ENCODE measurements around the gene H1-8.

H1-8 gene

DNA sequence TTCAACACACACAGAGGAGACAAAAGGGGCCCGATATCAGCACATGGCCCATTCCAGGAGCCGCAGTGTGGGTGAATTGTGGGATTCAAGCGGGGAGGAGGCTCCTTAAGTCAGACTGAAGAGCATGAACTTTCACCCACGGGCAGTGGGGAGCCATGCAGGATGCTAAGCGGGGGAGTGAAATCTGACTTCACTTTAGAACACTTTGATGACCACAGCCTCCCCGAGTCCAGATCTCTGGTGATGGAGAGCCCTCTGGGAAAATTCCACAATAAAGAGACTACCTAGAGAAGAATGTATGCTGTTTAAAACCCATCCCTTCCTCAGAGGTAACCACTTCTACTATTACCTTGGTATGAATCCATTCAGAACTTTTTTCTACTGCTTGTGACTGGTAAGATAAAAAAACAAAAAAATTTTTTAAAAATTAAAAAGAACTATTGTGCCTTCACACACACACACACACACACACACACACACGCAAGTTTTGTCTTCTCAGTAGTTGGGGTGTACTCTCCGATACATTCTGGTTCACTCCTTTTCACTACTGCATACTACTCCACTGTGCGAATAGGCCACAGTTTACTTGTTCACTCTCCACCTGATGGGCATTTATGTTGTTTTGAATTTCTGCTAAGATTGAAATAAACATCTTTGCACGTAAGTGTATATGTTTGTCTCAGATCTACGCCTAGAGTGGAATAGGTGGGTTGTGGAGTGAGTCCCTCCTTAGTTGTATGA is 2.0 kb upstream of the H1-8 start:
- TF ChIP-seq TAF1 (IDR thresholded peaks at IDR 0.05; ENCODE audit: low read depth) (no peak), EP300 (IDR thresholded peaks at IDR 0.05; ENCODE audit: borderline replicate concordance) (no peak), YY1 (IDR thresholded peaks at IDR 0.05; ENCODE audit: low read depth) (no peak), RAD21 (IDR thresholded peaks at IDR 0.05; ENCODE audit: low read depth) (no peak), ZBTB7A (IDR thresholded peaks at IDR 0.05; ENCODE audit: low read depth) (no peak), CEBPB (IDR thresholded peaks at IDR 0.05) (no peak), NFIC (IDR thresholded peaks at IDR 0.05) (no peak), EGR1 (IDR thresholded peaks at IDR 0.05) (no peak), TEAD4 (IDR thresholded peaks at IDR 0.05) (no peak), FOXM1 (IDR thresholded peaks at IDR 0.05; ENCODE audit: borderline replicate concordance, low read depth) (no peak), CREB1 (IDR thresholded peaks at IDR 0.05; ENCODE audit: low read depth) (no peak), TCF12 (IDR thresholded peaks at IDR 0.05; ENCODE audit: low read depth) (no peak)
- TF ChIP-seq, protein P1, sequence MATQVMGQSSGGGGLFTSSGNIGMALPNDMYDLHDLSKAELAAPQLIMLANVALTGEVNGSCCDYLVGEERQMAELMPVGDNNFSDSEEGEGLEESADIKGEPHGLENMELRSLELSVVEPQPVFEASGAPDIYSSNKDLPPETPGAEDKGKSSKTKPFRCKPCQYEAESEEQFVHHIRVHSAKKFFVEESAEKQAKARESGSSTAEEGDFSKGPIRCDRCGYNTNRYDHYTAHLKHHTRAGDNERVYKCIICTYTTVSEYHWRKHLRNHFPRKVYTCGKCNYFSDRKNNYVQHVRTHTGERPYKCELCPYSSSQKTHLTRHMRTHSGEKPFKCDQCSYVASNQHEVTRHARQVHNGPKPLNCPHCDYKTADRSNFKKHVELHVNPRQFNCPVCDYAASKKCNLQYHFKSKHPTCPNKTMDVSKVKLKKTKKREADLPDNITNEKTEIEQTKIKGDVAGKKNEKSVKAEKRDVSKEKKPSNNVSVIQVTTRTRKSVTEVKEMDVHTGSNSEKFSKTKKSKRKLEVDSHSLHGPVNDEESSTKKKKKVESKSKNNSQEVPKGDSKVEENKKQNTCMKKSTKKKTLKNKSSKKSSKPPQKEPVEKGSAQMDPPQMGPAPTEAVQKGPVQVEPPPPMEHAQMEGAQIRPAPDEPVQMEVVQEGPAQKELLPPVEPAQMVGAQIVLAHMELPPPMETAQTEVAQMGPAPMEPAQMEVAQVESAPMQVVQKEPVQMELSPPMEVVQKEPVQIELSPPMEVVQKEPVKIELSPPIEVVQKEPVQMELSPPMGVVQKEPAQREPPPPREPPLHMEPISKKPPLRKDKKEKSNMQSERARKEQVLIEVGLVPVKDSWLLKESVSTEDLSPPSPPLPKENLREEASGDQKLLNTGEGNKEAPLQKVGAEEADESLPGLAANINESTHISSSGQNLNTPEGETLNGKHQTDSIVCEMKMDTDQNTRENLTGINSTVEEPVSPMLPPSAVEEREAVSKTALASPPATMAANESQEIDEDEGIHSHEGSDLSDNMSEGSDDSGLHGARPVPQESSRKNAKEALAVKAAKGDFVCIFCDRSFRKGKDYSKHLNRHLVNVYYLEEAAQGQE (IDR thresholded peaks at IDR 0.05; ENCODE audit: low read depth): no peak
- TF ChIP-seq, protein P2, sequence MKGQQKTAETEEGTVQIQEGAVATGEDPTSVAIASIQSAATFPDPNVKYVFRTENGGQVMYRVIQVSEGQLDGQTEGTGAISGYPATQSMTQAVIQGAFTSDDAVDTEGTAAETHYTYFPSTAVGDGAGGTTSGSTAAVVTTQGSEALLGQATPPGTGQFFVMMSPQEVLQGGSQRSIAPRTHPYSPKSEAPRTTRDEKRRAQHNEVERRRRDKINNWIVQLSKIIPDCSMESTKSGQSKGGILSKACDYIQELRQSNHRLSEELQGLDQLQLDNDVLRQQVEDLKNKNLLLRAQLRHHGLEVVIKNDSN (IDR thresholded peaks at IDR 0.05): no peak
- TF ChIP-seq, protein P3, sequence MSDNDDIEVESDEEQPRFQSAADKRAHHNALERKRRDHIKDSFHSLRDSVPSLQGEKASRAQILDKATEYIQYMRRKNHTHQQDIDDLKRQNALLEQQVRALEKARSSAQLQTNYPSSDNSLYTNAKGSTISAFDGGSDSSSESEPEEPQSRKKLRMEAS (IDR thresholded peaks at IDR 0.05): no peak

DNA sequence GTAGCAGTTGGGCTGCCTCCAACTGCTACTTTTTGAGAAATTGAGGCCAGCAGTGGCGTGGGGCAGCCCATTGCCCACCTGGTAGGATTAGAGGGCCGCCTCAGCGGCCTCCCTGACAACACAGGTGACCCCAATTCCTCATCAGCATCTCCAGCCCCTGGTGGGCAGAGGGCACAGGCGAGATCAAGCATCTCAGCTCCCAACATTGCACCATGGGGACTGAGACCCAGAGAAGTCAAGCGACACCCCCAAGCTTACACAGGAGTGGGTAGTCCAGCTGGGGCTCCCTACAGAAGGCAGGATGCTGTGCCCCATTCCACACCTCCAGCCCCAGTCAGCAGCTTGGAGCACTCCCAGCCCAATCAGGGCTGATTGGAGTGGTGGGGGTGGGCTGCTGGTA is 228 bp upstream of the H1-8 start:
- TF ChIP-seq TEAD4 (IDR thresholded peaks at IDR 0.05) (no peak), TAF1 (IDR thresholded peaks at IDR 0.05; ENCODE audit: low read depth) (no peak), TCF12 (IDR thresholded peaks at IDR 0.05; ENCODE audit: low read depth) (no peak), YY1 (IDR thresholded peaks at IDR 0.05; ENCODE audit: low read depth) (no peak), EP300 (IDR thresholded peaks at IDR 0.05; ENCODE audit: borderline replicate concordance) (no peak), NFIC (IDR thresholded peaks at IDR 0.05) (no peak), FOXM1 (IDR thresholded peaks at IDR 0.05; ENCODE audit: borderline replicate concordance, low read depth) (no peak), EGR1 (IDR thresholded peaks at IDR 0.05) (no peak), ZBTB7A (IDR thresholded peaks at IDR 0.05; ENCODE audit: low read depth) (no peak), RAD21 (IDR thresholded peaks at IDR 0.05; ENCODE audit: low read depth) (no peak), CREB1 (IDR thresholded peaks at IDR 0.05; ENCODE audit: low read depth) (no peak), CEBPB (IDR thresholded peaks at IDR 0.05) (no peak)
- TF ChIP-seq, protein P3 (IDR thresholded peaks at IDR 0.05): no peak
- TF ChIP-seq, protein P1 (IDR thresholded peaks at IDR 0.05; ENCODE audit: low read depth): no peak
- TF ChIP-seq, protein P2 (IDR thresholded peaks at IDR 0.05): no peak

DNA sequence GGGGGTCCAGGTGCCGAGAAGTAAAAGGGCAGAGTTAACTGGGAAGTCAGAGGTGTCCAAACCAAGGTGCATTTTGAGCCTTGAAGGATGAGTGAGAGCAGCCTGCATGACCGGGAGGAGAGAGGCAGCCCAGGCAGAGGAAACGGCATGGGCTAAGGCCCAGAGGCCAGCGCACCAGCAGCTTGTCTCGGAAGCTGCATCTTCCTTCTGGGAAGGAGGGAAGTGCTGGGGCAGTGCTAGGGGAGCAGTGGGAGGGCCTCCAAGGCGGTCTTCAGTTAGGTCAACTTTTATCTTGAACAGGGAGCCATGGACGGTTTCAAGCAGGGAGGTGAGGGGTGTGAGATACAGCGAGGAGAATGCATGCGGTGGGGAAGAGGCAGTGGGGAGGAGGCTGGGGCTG is 1.0 kb downstream of the H1-8 start:
- TF ChIP-seq EP300 (IDR thresholded peaks at IDR 0.05; ENCODE audit: borderline replicate concordance): no peak
- TF ChIP-seq CREB1 (IDR thresholded peaks at IDR 0.05; ENCODE audit: low read depth): no peak
- no peak for TF ChIP-seq ZBTB7A (IDR thresholded peaks at IDR 0.05; ENCODE audit: low read depth)
- TF ChIP-seq, protein P2 (IDR thresholded peaks at IDR 0.05): no peak
- TF ChIP-seq YY1 (IDR thresholded peaks at IDR 0.05; ENCODE audit: low read depth): no peak
- no peak for TF ChIP-seq RAD21 (IDR thresholded peaks at IDR 0.05; ENCODE audit: low read depth)
- no peak for TF ChIP-seq EGR1 (IDR thresholded peaks at IDR 0.05)
- TF ChIP-seq TAF1 (IDR thresholded peaks at IDR 0.05; ENCODE audit: low read depth): no peak
- no peak for TF ChIP-seq TCF12 (IDR thresholded peaks at IDR 0.05; ENCODE audit: low read depth)
- TF ChIP-seq, protein P3 (IDR thresholded peaks at IDR 0.05): no peak
- TF ChIP-seq, protein P1 (IDR thresholded peaks at IDR 0.05; ENCODE audit: low read depth): no peak
- no peak for TF ChIP-seq TEAD4 (IDR thresholded peaks at IDR 0.05)
- no peak for TF ChIP-seq CEBPB (IDR thresholded peaks at IDR 0.05)

Data from Ishikawa (cell line).